Dermis microvascular lymphatic vessel endothelial cell (primary cell): ENCODE results near the gene ATG16L1. TPM values are rescaled to one million over a fixed set of nuclear protein-coding genes. Genes with fewer than 3 reads are reported as not detected.
"Not testable (repeated sequence)": the region's sequence is repeated elsewhere in the genome, so short reads cannot be mapped to it uniquely, and the experiment has no call there.

Source experiments
- DNase-seq, 2 donors: peaks; one replicate each; pipeline versions ENCODE4 v3.0.0 to v3.0.0-alpha.2; 2010; ENCODE audit warnings: low read depth in 2 of 2
- total RNA-seq: library from RNA; depleted of rRNA; stranded (reverse); fragments of >200 nt; gene quantifications from 2 replicates; pipeline ENCODE4 v1.2.1, GENCODE V29; 2014

The ATG16L1 gene
- total RNA-seq, 1 donor from 2014 or later: 23.7 TPM

- no peak for DNase-seq
These were observed 78.1 kb downstream of the ATG16L1 start for GRCh38 chr2:233329489-233330135.

- no peak for DNase-seq
These were observed 80.1 kb downstream of the ATG16L1 start for GRCh38 chr2:233331536-233331935.

- no peak for DNase-seq
These were observed 80.7 kb downstream of the ATG16L1 start for GRCh38 chr2:233332125-233332524.

- no peak for DNase-seq
These were observed 83.4 kb downstream of the ATG16L1 start for GRCh38 chr2:233334915-233335314.

DNA sequence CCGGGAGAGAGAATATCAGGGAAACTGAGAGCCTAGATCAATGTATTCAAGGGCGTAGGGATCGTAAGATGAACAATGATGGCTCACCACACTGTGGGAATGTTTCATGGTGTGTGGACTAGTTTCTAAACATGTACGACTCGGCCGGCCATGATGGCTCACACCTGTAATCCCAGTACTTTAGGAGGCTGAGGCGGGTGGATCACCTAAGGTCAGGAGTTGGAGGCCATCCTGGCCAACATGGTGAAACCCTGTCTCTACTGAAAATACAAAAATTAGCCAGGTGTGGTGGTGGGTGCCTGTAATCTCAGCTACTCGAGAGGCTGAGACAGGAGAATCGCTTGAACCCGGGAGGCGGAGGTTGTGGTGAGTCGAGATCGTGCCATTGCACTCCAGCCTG is 84.6 kb downstream of the ATG16L1 start:
- not testable (repeated sequence) for DNase-seq

DNA sequence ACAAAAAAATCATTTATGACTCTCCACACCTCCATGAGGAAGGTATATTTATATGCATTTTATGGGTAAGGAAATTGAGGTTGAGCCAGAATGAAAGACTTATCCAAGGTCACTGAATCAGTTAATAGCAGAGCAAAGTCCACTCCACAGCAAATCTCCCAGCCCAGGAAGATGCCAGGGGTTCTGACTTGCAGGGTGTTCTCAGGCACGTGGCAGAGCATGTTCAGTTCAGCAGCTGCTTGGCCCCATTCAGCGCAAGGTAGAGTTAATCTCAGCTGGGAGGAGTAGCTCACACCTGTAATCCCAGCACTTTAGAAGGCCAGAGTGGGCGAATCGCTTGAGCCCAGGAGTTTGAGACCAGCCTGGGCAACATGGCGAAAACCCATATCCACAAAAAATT is 85.1 kb downstream of the ATG16L1 start:
- DNase-seq: no peak

DNA sequence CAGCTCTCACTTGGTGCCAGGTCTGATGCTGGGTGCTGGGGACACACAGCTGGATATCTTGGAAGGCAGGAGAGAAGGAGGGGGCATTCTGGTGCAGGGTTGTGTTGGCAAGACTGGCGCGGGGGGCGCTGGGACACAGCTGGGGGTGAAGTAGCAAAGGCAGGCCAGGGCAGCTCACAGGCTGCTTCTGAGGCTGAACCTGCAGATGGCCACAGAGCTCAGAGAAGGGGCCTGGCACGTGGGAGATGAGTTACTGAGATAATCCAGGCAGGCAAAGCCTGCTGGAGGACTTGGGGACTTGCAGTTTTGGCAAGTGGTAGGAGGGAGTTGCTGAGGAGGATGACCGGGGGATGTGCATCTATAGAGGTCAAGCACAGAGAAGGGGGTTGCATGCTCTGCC is 86.6 kb downstream of the ATG16L1 start:
- DNase-seq: no peak

- no peak for DNase-seq
These were observed 87.4 kb downstream of the ATG16L1 start for GRCh38 chr2:233338812-233339368.

DNA sequence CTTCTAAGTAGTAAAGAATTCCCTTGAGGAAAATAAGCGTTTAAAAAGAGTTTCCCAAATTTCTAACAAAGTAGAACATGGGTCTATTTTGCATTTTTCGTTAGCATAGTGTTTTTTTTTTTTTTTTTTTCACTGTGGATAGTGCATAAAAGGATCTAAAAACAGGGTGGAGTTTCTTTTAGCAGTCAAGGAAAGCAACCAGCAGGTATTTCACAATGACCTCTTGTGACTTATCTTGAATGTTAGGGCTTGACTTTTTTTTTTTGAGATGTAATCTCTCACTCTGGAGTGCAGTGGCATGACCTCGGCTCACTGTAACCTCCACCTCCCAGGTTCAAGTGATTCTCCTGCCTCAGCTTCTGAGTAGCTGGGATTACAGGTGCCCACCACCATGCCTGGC is 88.0 kb downstream of the ATG16L1 start:
- no peak for DNase-seq

DNA sequence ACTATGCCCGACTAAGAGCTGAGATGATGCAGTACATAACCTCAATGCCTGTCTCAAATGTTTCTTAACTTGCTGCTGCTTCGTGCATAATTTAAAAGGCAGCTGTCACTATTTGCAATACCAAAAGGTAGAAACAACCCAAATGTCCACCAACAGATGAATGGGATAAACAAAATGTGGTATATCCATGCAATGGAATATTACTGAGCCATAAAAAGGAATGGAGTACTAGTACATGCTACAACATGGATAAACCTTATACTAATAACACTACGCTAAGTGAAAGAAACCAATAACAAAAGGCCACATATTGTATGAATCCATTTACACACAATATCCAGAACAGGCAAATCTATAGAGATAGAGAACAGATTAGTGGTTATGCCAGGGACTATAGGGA is 89.8 kb downstream of the ATG16L1 start:
- no peak for DNase-seq

- DNase-seq: no peak
These were observed 90.8 kb downstream of the ATG16L1 start for GRCh38 chr2:233342301-233342700.

DNA sequence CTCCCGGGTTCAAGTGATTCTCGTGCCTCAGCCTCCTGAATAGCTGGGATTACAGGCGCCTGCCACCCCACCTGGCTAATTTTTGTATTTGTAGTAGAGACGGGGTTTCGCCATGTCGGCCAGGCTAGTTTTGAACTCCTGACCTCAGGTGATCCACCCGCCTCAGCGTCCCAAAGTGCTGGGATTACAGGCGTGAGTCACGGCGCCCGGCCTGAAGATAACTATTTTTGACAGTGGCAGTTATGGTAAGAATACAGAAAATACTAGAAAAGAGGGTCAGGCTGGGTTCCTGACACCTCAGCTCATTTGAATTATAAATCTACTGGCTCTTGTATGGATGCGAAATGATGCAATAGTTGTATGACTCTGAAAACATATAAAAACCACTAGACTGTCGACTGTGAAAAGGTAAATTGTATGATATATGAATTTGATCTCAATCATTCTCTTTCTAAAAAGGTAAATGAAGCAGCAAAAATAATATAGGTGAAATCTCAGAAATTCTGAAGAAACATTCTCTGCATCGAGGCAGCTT is 91.8 kb downstream of the ATG16L1 start:
- no peak for DNase-seq

Other genes with a start within 250 kb of the ATG16L1 start
- gene NGEF, start 238.4 kb upstream of the ATG16L1 start, total RNA-seq: 0.39 TPM in 1 of 2 replicates, not detected in the other
- not detected in 2 replicates for gene NEU2, start 219.0 kb upstream of the ATG16L1 start, total RNA-seq
- gene INPP5D, start 191.3 kb upstream of the ATG16L1 start, total RNA-seq: 29.4 and 45.0 TPM in 2 replicates
- under 0.01 TPM in 1 of 2 replicates, not detected in the other for gene SAG, start 56.1 kb downstream of the ATG16L1 start, total RNA-seq
- gene DGKD, start 102.8 kb downstream of the ATG16L1 start, total RNA-seq: 9.5 and 10.7 TPM in 2 replicates